ENCODE measurements around the gene LAMP1.
"Not testable (repeated sequence)": the region's sequence is repeated elsewhere in the genome, so short reads cannot be mapped to it uniquely, and the experiment has no call there.

LAMP1 gene

DNA sequence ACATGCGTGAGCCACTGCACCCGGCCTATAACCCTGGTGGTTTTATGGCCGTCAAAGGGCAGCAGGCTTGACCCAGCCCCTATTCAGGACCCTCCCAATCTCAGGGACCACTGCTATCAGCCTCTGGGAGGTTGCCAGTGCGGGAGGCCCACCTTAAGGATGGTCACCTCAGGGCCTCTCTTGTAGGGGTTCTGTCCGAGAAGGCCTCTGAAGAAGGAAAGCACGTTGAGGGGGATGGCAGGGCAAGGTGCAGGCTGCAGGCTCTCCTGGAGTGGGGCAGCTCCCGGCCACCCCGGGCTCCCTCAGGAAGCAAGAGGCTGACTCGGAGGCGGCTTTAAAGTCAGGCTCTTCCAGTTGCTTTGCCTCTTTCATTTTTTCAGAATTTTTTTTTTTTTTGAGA, 72.8 kb downstream of the LAMP1 start:
- no peaks in the 10 kb centered on the region for H3K36me3 ChIP-seq
- H3K4me3 ChIP-seq (ENCODE audit: low read depth in 1 of 2, low read length in 1 of 2), result no peak overlapping the region
- H3K27me3 ChIP-seq, result peaks cover 27% of the 10 kb centered on the region
- no peak for TF ChIP-seq CTCF (IDR thresholded peaks at IDR 0.05)
- no peaks in the 10 kb centered on the region for H3K9me3 ChIP-seq
- H3K4me1 ChIP-seq (ENCODE audit: control insufficient read depth in 1 of 2, insufficient read depth in 1 of 2, low read depth in 1 of 2, low read length in 1 of 2), result no peaks in the 10 kb centered on the region
- H3K27ac ChIP-seq, result no peak overlapping the region

DNA sequence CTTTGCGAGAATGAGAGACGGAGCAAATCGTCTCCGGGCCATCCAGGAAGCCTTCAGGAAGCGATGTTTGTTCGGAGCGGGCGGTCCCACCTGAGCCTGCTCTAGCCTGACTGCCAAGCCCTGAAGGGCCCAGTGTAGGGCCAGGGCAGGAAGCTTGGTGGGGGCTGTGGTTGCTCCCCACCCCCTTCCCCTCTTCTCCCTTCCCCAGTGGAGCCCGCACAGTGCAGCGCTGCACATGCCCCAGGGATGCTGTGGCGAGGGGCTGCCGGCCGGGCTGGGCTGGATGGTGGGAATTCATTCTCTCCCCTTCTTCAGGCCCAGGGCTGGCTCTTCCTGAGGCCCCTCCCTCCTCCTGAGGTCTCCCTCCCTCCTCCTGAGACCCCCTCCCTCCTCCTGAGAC, 74.0 kb downstream of the LAMP1 start:
- no peaks in the 10 kb centered on the region for H3K4me1 ChIP-seq (ENCODE audit: control insufficient read depth in 1 of 2, insufficient read depth in 1 of 2, low read depth in 1 of 2, low read length in 1 of 2)
- H3K27me3 ChIP-seq, result peaks cover 15% of the 10 kb centered on the region
- no peaks in the 10 kb centered on the region for H3K9me3 ChIP-seq
- no peak for TF ChIP-seq CTCF (IDR thresholded peaks at IDR 0.05)
- H3K36me3 ChIP-seq, result no peaks in the 10 kb centered on the region
- H3K27ac ChIP-seq, result no peak overlapping the region
- no peak overlapping the region for H3K4me3 ChIP-seq (ENCODE audit: low read depth in 1 of 2, low read length in 1 of 2)

DNA sequence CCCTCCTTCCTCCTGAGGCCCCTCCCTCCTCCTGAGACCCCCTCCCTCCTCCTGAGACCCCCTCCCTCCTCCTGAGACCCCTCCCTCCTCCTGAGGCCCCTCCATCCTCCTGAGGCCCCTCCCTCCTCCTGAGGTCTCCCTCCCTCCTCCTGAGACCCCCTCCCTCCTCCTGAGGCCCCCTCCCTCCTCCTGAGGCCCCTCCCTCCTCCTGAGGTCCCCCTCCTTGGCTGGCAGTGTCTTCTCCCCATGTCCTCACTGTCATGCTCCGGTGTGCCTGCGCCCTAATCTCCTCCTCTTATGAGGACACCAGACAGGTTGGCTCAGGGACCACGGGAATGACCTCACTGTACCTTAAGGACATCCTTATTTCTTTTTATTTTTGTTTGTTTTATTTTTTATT, 74.7 kb downstream of the LAMP1 start:
- not testable (repeated sequence) for H3K4me1 ChIP-seq (ENCODE audit: control insufficient read depth in 1 of 2, insufficient read depth in 1 of 2, low read depth in 1 of 2, low read length in 1 of 2); H3K9me3 ChIP-seq; H3K27ac ChIP-seq; H3K4me3 ChIP-seq (ENCODE audit: low read depth in 1 of 2, low read length in 1 of 2); H3K36me3 ChIP-seq
- peaks cover 11% of the 10 kb centered on the region for H3K27me3 ChIP-seq
